NCI-H2107 treated with DMSO at 0.1 percent for 48 hours (cell line): ENCODE measurements around the gene BPI.
"Not testable (repeated sequence)": the region's sequence is repeated elsewhere in the genome, so short reads cannot be mapped to it uniquely, and the experiment has no call there.

Experiments
- DNase-seq: peaks from one replicate; lab custom pipeline; 2025; ENCODE audit not compliant: unreplicated experiment; lab: John Stamatoyannopoulos, UW

Gene BPI

DNA sequence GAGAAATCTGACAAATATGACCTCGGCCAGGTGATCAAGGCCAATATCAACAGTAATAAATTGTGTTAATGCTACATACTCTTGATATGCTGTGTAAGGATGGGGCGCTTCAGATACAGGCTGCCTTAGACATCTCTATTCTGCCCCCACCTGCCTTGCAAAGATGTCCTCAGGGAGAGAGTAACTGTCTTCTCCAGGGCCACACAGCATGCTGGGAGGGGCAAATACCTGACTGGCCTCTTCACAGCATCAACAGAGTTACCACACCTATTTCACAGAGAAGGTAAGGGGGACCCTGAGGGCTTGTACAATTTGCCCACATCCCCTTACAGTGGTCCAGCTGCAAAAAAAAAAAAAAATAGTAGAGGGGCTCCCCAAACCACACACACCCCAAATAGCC is 26.3 kb upstream of the BPI start:
- DNase-seq: no peak

DNA sequence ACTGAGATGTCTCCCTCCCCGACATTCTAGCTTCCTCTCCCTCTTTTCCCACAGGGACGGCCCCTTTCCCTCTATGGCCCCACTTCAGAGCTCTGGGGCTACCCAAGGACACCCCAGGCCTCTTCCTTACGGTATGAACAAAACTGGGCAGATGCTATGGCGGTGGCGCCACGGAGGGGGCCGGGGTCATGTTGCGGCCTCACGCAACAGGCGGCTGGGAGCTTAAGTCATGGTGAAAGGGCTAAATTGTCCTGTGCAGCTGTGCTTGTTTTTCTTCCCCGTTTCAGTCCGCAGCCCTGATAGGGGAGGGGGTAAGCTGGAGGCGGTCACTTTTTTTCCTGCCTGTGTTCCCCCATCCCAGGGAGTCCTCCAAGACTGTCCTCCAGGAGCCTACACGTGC is 25.8 kb upstream of the BPI start:
- no peak for DNase-seq

DNA sequence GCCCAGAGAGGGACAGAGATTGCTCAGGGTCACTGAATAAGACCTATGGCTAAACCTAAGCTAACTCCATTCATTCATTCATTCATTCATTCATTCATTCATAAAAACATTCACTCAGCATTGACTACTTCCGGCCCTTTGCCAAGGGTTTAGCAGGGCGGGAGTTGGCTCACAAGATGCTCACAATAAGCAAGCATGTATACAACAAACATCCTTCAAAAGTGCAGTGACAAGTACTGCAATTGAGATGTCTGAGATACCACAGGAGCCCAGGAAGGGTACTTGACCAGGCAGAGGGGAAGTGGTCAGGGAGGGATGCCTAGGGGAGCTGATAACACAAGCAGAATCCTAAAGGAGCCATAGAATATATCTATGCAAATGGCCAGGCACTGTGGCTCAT is 25.2 kb upstream of the BPI start:
- DNase-seq: no peak

DNA sequence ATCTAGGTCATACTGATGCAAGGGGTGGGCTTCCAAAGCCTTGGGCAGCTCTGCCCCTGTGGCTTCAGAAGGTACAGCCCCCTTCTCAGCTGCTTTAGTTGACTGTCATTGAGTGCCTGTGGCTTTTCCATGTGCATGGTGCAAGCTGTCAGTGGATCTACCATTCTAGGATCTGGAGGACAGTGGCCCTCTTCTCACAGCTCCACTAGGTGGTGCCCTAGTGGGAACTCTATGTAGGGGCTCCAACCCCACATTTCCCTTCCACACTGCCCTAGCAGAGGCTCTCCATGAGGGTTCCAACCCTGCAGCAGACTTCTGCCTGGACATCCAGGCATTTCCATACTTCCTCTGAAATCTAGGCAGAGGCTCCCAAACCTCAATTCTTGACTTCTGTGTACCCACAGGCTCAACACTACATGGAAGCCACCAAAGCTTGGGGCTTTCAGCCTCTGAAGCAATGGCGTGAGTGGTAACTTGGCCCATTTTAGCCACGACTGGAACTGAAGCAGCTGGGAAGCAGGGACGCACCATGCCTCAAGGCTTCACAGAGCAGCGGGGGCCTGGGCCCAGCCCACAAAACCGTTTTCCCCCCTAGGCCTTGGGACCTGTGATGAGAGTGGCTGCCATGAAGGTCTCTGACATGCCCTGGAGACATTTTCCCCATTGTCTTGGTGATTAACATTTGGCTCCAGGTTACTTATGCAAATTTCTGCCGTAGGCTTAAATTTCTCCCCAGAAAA is 22.6 kb upstream of the BPI start:
- DNase-seq: not testable (repeated sequence)

DNA sequence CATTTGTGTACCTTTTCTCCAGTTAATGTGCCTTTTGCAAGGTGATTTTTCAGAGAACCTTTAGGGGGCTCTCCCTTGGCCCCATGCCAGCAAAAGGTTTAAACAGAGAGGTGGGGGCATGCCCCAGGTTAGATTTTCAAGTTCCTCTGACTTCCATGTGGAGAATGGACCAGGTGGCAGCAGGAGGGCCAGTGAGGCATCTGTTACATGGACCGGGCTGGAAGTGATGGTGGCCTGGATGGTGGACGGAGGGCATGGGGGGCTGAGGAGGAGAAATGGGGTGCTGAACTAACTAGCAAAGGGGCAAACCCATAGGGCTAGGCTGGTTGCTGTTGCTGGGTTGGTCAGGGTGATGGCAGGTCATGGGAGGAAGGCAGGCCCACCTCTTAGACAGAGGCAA is 20.7 kb upstream of the BPI start:
- no peak for DNase-seq

DNA sequence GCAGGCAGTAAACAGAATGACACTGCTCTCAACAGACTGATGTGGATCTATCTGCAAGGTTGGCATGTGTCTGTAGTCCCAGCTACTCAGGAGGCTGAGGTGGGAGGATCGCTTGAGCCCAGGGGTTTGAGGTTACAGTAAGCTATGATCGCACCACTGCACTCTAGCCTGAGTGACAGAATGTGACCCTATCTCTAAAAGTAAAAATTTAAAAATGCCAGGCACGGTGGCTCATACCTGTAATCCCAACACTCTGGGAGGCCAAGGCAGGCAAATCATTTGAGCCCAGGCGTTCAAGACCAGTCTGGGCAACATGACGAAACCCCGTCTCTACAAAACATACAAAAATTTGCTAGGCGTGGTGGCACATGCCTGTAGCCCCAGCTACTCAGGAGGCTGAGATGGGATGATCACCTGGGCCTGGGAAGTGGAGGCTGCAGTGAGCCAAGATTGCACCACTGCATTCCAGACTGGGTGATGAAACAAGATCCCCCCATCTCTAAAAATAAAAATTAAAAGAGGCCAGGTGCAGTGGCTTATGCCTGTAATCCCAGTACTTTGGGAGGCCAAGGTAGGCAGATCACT is 19.8 kb upstream of the BPI start:
- not testable (repeated sequence) for DNase-seq

DNA sequence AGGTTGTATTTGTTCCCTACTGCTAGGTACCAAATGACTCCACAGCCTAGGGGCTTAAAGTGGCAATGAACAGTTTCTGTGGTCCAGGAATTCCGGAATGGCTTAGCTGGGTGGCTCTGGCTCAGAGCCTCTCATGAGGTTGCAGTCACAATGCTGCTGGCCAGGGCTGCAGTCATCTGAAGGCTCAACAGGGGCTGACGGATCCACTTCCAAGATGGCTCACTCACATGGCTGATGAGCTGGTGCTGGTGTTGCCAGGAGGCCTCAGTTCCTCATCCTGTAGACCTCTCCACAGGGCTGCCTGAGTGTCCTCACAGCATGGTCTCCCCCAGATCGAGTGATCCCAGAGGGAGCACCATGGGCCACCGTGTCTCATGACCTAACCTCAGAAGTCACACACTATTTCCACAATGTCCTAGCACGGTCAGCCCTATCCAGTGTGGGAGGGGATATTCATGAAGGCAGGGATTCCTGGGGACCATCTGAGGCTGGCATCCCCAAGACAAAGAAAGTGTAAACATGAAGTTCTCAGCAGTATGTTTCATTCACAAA is 19.0 kb upstream of the BPI start:
- DNase-seq: no peak

DNA sequence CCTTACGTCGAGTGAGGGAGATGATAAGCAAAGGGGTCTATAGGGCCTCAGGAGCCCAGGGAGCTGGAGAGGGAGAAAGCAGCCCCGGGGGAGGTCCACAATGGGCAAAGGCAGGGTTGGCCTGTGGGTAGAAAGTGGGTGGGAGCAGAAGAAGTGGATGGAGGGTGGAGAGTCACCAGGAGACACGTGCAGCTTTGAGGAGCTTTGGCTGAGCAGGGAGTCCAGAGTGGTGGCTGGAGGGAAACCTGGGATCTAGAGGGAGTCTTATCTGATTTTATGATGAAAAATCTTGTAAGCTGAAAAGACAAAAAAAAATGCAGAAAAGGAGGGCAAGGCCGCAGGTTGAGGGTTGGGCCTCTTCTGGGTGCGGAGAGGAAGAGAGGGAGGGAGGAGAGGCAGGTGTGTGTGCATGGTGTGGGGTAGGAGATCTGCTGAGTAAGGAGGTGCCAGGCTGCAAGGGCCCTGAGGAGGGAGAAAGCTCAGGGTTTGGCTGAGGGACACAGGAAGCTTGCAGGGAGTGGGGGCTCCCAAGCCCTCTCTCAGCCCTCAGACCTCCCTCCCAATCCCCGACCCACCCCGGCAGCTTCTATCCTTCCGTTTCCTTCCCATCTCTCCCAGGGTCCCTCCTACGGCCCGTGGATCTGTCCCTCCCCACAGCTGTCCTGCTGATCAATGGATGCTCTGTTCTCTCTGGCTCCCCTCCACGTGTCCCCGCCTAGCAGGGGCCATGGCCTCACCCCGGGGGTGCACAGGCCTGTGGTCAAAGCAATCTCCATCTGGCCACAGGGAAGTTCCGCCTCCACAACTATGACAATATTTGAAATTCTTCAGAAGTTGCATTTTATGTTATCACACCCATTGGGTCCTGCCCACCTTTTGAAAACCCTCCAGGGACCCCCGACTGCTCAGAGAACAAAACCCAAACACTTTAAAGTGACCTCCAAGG is 17.1 kb upstream of the BPI start:
- DNase-seq: no peak

DNA sequence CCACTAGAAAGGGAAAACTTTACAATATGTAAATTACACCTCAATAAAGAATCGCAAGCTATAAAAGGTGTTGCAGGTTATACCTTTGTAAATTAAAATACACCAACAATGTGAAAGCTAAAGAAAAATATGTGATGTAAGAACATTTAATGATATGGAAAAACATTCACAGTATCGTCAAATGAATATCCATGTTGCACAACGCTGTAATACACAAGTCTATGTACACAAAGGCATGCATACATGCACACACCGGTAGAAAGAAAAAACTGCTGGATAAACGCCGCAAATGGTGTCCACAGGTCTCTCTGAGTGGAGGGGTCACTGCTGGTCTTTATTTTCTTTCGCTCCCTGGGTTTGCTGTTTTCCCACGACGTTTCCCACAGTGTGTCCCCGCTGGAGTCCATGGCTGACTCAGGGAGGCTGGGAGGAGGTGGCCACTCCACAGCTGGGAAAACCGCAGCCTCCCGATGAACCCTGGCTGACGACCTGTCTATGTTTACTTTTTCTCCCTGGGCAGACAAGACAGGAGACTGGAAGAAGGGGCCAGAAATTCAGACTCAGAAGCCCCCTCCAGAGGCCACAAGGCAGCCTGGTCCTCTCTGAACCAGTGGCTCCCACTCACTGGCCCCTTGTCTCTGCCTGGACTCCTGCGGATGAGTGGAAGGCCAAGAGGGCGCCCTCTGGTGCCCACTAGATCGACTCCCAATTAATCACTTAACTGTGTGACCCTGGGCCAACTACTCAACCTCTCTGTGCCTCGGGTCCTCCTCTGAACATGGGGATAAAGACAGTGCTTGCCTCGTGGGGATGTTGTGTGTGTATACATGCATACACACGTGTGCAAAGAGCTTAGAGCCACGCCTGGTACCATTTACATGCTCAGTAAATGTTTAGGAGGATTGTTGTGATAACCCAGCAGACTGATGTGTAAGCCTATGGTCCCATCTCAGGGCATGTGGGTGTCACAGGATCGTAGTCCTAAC is 12.8 kb upstream of the BPI start:
- no peak for DNase-seq

DNA sequence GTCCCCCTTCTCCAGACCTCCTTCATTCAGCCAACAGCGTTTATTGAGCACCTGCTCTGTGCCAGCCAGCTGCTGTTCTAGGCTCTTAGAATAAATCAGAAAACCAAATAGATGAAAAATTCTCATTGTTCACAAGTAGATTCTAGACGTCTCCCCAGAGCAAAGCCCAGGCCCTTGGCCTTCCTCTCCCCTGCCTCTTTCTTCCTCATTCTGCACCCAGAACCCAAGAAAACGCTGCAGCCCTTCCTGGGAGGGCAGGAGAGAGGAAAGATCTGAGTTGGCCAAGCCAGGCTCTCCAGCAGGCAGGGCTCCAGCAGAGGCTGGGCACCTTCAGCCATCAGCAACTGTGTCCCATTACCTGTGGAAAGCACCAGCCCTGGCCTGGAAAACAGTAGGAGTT is 12.0 kb upstream of the BPI start:
- no peak for DNase-seq

DNA sequence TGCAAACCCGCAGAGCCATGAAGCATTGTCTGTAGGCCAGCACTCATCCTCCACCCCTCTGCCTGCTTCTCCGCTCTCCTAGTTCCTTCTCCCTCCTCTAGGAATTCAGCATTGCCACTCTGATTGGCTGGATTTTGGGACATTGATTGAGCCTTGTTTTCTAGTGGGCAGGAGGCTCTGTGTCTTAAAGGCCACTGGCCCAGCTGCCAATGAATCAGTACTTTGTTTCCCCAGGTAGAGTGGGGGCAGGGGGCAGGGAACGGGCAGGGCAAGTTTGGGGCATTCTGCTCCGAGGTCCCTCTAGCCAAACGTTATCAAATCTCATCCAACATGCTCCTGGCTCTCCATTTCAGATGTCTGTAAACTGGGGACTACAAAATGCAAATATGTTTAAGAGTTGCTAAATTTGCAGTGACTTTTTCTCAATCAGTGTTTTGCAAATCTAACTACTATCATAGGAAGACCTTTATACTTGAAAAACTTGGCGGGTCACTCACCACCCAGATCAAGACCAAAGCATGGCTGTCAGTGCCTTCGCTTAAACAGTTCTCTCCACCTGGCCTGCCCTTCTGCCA is 10.4 kb upstream of the BPI start:
- no peak for DNase-seq

DNA sequence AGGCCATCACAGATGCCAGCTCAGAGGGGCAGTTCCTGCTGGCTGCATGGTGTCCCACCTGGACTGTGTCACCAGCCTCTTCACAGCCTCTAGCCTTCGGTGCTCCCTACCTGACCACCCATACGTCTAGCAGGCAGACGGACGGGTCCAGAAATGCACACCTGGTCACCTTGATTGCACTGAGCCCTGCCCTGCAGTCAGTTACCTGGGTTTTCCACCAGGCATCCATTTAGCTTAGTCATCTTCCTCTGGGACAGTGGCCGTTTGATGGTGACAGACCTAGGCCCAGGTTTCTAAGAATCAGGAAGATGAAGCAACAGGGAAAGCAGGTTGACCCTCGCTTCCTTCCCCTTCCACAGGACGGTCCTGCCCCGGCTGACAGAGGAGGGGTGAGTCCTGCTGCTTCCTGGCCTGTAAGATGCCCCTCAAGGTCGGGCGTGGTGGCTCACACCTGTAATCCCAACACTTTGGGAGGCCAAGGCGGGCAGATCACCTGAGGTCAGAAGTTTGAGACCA is 9.8 kb upstream of the BPI start:
- DNase-seq: no peak

DNA sequence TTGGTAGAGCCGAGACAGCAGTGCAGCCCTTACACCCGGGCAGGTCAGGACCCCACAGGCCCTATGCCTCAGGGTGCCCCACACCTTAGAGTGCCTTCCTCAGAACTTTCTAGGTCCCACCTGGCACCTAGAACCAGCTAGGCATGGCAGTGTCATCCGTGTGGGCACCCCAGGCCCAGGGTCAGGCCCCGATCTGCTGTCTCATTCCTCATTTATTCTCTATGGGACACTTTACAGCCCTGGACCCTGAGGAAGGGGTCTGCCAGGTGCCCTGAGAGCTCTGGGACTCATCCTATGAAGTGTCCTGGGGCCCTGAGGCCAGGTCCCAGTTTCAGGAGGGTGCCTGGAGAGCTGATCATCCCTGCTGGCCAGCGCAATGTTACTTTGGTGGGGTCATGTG is 8.1 kb upstream of the BPI start:
- DNase-seq: no peak

DNA sequence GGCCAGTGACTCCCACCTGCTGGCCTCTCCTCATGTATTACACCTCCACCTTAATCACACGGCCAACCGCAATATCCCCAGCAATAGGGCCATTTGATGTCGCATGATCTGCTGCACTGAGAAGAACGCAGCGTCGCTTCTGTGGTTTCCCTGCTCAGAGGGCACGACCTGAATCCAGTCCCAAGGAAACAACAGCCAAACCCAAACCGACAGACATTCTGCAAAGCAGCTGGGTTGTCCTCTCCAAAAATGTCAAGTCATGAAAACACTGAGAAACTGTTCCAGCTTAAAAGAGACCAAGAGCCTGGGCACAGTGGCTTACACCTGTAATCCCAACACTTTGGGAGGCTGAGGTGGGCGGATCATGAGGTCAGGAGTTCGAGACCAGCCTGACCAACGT is 7.5 kb upstream of the BPI start:
- no peak for DNase-seq

DNA sequence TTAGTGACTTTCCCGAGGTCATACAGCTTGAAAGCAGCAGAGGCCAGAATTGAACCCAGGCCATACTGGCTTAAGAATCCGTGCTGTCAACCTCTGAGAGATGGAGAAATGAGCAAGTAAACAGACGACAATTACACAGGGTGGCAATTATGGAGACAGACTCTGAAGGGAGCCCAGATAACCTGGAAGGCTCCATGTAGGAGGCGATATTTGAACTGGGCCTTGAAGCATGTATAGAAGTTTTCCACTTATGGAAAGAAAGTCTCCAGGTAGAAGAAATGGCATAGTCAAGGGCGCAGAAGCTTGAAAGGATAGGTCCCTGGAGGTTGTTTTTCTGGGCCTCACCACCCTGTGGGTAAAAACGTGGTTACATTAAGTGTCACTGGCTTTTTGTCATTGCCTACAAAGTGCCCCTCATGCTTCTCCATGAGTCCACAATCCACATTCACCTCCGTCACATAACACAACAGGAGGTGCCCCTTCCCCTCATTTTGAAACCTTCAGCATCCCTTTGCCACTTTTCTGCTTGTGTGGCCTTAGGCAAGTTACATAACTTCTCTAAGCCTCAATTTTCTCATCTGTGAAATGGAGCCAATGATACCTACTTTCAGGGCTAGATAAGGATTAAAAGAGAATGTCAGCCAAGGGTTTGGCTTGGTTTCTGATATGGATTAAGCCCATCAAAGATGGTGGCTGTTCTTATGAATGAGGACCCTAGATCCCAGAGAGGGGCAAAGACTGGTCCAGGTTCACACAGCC is 5.9 kb upstream of the BPI start:
- DNase-seq: no peak

DNA sequence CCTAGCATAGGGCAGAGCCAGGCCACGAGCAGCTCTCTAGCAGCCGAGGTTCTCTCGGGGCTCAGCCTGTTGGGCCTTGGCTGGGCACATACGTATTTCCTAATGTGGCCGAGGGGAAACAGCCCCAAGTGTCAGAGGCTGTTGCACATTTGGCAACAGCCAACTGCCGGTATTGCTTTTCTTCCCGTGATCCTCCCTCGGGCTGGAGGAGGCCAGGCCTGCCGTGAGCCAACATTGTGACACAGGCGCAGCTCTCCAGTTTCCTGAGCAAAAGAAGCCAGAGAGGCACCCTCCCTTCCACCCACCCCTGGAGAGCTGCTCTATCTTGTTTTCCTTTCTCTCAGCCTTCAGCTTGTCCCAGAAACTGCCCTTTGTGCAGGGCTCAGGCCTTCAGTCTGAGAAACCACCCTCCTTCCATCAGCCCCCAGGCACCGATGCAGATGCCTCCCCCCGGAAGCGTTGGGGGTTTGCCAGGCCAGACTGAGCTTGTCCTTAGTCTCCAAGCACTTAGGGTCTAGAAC is 5.1 kb upstream of the BPI start:
- no peak for DNase-seq

DNA sequence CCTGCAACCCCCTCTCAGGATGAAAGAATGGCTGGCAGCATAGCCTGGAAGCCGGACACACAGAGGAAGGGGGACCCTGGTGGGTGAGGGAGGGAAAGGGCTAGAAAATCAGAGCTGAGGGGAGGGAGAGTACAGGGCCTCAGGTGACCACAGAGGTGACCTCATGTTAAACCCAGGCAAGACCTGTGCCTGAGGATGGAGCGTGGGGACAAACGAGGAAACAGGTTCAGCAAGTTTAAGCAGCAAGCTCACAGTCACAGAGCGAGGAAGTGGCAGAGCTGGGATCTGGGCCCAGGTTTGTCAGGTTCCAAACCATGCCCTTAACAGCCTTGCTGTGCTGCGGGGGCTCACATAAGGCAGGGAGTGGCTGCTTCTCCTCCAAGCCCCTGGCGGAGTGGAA is 4.0 kb upstream of the BPI start:
- no peak for DNase-seq

DNA sequence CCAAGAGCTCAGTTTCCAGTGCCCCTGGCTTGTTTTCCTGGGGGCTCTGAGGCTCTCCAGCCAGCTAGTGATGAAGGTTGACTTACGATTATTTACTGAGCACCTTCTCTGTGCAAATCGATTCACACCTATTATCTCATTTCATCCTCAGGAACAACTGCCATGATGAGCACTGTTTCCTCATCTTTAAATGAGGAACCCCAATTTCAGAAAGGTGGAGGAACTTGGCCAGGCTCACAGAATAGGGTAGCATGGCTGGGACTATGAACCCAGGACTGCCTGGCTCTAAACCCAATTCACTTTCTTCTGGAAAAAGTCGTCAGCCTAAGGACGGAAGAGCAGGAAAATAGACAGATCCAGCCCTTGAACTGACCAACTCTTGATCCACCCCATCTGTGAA is 3.5 kb upstream of the BPI start:
- no peak for DNase-seq

DNA sequence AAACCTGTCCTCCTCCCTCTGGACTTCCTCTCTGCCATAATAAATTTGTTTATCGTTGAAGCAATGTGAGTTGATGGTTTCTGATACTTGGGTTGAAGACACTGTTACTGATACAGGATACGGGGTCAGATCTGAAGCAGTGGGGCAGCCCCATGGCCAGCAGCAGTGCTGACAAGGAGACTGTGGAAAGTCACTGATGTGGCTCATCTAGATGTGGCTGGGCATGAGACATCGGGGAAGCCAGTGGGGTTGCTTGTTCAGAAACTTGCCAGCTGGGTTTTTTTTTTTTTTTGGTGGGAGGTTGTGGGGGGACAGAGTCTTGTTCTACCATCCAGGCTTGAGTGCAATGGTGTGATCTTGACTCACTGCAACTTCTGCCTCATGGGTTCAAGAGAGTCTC is 2.6 kb upstream of the BPI start:
- no peak for DNase-seq
